ENCODE data around the gene SCN2B.

SCN2B gene

DNA sequence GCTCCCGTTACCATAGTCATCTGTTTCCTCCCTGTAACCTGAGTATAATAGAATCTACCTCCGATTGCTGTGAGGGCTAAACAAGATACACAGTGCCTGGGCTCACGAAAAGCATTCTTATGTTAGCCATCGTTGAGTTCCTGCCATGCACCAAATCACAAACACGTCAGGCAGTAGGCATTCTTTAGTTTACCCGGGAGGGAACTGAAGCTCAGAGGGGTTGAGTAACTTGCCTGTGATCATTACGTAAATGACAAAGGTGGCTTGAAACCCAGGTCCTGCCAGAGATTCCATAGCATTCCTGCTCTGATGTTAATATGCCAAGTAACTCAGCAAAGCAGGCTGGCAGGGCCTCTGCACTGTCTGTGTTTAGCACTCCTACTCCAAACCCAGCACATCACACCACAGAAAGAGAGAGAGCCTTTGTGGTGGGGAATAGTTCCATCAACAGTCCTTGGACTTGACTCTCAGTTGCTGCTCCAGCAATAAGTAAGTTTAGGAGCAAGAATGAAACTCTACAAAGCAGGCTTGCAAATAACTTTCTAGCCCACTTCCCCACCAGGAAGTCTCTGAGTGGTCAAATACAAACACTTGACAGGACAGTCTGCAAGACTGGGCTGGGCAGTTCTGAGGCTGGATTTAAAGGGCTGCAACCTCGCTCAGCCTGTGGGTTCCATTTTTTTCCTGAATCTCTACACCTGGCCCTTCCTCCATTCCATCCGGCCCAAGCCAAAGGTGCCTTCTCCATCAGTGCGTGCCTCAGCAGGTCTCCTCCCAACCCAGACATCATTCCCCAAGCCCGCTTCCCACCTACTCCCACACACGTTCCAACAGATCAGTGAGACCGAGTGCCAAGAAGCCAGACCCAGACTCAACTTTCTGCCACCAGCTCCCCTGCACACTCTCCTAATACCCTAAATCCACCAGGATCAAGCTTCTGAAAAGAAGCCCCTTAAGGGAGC lies 1.1 kb downstream of the SCN2B start:
- TF ChIP-seq, protein P1, sequence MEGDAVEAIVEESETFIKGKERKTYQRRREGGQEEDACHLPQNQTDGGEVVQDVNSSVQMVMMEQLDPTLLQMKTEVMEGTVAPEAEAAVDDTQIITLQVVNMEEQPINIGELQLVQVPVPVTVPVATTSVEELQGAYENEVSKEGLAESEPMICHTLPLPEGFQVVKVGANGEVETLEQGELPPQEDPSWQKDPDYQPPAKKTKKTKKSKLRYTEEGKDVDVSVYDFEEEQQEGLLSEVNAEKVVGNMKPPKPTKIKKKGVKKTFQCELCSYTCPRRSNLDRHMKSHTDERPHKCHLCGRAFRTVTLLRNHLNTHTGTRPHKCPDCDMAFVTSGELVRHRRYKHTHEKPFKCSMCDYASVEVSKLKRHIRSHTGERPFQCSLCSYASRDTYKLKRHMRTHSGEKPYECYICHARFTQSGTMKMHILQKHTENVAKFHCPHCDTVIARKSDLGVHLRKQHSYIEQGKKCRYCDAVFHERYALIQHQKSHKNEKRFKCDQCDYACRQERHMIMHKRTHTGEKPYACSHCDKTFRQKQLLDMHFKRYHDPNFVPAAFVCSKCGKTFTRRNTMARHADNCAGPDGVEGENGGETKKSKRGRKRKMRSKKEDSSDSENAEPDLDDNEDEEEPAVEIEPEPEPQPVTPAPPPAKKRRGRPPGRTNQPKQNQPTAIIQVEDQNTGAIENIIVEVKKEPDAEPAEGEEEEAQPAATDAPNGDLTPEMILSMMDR (IDR thresholded peaks at IDR 0.05; ENCODE audit: extremely low read depth, insufficient read depth, missing control alignments), result no peak
- in situ Hi-C loops (cut with MboI; ENCODE audit: low pct_unique_long_range_greater_than_20kb, low sequenced_read_pairs, unreplicated experiment), result no loop called here
- no peak for DNase-seq (ENCODE audit: low spot score)

DNA sequence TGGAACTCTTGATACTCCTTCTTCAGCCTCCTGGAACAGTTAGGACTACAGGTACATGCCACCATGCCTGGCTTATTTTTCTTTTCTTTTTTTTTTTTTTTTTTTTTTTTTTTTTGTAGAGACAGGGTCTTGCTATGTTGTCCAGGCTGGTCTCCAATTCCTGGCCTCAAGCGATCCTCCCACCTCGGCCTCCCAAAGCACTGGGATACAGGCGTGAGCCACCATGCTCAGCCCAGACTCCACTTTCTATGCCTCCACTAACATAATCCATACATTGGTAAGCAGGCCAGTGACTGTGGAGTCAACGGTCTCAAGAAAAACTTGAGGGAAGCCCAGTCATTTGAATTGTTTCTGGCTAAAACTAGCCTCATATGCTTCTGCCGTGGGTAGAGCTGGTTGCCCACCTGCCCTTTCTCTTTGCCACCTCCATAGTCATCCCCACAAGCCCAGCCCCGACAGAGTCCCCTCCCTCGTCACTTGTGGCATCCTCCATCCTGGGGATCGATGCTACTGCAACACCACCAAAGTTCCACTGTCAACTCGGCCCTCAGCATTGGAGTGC lies 2.4 kb downstream of the SCN2B start:
- DNase-seq (ENCODE audit: low spot score), result no peak
- in situ Hi-C loops (cut with MboI; ENCODE audit: low pct_unique_long_range_greater_than_20kb, low sequenced_read_pairs, unreplicated experiment), result no loop called here
- TF ChIP-seq, protein P1 (IDR thresholded peaks at IDR 0.05; ENCODE audit: extremely low read depth, insufficient read depth, missing control alignments), result no peak

- in situ Hi-C loops (cut with MboI; ENCODE audit: low pct_unique_long_range_greater_than_20kb, low sequenced_read_pairs, unreplicated experiment), result no loop called here
- TF ChIP-seq, protein P1 (IDR thresholded peaks at IDR 0.05; ENCODE audit: extremely low read depth, insufficient read depth, missing control alignments), result no peak
- no peak for DNase-seq (ENCODE audit: low spot score)
Measured at GRCh38 chr11:118172356-118172755, 4.1 kb downstream of the SCN2B start.

DNA sequence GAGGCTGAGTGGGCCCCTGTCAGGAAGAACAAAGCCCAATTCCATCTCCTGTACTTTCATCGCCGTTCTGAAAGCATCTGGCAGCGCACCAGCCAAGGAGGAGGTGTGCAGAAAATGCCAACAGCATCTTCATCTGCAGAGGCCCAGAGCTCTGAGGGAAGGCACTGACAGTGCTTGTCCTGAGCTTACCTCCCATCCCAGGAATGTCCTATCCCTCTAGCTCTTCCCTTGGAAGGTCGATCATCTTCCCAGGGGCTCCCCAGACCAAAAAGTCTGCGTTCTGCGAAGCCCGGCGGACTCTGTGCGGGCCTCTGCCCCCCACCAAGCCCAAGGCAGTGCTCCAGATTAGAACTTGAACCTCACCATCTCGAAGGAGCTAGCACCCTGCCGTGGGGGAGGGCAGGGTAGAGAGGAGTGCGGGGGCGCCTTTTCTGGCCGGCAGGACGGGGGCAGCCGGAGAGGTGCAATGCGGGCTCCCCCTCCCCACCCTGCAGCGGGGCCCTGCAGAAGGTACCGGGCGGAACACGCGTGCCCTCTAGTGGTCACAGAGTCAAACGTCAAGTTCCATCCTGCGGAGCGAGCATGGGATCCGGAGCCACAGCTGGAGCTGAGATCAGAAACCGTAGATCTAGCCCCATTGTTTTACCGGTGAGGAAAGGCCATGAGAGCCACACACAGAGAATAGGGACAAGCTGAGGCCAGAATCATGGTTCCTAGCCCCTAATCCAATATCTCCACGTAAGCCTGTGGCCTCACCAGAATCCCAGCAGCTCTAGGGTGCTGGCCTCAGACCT lies 5.0 kb downstream of the SCN2B start:
- TF ChIP-seq, protein P1 (IDR thresholded peaks at IDR 0.05; ENCODE audit: extremely low read depth, insufficient read depth, missing control alignments), result peak; percentile 92
- in situ Hi-C loops (cut with MboI; ENCODE audit: low pct_unique_long_range_greater_than_20kb, low sequenced_read_pairs, unreplicated experiment), result no loop called here
- peak; percentile 86 for DNase-seq (ENCODE audit: low spot score)

GRCh38 chr11:118170882-118171268 lies 5.6 kb downstream of the SCN2B start:
- in situ Hi-C loops (cut with MboI; ENCODE audit: low pct_unique_long_range_greater_than_20kb, low sequenced_read_pairs, unreplicated experiment), result no loop called here
- DNase-seq (ENCODE audit: low spot score), result no peak

GRCh38 chr11:118170231-118170630 lies 6.2 kb downstream of the SCN2B start:
- TF ChIP-seq, protein P1 (IDR thresholded peaks at IDR 0.05; ENCODE audit: extremely low read depth, insufficient read depth, missing control alignments), result no peak
- in situ Hi-C loops (cut with MboI; ENCODE audit: low pct_unique_long_range_greater_than_20kb, low sequenced_read_pairs, unreplicated experiment), result no loop called here

More at GRCh38 chr11:118170882-118171268, 5.6 kb downstream of the SCN2B start:
- TF ChIP-seq, protein P1 (IDR thresholded peaks at IDR 0.05; ENCODE audit: extremely low read depth, insufficient read depth, missing control alignments), result no peak

More at GRCh38 chr11:118170231-118170630, 6.2 kb downstream of the SCN2B start:
- DNase-seq (ENCODE audit: low spot score), result no peak
